NCI-H2196 (cell line): ENCODE data around the gene COL4A2.

ENCODE experiments used
- DNase-seq: peaks from one replicate; lab custom pipeline; 2025; ENCODE audit not compliant: unreplicated experiment; lab: John Stamatoyannopoulos, UW

Gene COL4A2

GRCh38 chr13:110468986-110469495 is 162.0 kb downstream of the COL4A2 start:
- DNase-seq: no peak

- DNase-seq: no peak
These were observed 162.5 kb downstream of the COL4A2 start for GRCh38 chr13:110469597-110469996.

DNA sequence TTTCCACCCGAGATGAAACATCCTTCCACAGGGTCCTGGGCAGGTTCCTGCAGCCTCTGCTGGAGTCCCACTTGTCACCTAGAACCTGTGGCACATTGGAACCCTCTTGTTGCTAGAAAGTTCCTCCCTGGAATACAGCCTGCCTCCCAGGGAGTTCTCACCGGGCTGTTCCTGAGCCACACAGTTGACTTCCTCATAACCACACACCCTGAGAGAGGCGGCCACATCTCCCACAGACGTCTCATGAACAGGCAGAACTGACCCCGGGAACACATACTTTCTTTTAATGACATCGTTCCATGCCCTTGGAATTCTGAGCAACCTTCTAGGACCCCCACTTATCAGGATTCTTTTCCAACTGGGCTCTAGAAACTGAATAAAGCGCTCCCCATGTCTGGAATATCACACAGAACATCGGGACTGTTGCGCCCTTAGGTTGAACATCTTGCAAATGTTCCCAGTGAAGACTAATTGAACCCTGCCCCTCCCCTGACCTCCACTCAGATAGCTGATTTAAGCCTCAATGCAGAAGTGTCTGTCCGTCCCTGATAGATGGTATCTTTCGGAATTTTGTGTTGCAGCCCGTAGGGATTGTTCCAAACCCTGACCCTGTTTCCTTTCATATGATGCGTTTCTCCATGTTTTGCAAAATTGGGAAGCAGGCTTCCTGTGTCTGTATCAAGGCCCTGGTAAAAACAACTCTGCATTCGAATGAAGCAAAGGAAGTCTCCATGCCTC is 163.4 kb downstream of the COL4A2 start:
- no peak for DNase-seq

- DNase-seq: no peak
These were observed 164.2 kb downstream of the COL4A2 start for GRCh38 chr13:110471156-110471832.

DNA sequence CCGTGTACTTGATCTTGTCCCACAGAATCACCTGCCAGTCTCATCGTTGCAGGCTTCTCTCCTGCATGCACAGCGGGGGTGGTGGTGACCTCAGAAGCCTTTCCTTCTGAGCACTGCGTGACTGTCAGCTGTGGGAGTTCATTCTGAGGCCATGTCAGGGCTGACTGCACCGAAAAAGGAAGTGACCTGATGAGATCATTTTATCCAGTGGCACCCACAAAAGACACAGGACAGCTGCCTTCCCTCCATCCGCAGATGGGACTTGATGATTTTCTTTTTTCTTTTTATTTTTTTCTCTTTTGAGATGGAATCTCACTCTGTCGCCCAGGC is 164.7 kb downstream of the COL4A2 start:
- no peak for DNase-seq

DNA sequence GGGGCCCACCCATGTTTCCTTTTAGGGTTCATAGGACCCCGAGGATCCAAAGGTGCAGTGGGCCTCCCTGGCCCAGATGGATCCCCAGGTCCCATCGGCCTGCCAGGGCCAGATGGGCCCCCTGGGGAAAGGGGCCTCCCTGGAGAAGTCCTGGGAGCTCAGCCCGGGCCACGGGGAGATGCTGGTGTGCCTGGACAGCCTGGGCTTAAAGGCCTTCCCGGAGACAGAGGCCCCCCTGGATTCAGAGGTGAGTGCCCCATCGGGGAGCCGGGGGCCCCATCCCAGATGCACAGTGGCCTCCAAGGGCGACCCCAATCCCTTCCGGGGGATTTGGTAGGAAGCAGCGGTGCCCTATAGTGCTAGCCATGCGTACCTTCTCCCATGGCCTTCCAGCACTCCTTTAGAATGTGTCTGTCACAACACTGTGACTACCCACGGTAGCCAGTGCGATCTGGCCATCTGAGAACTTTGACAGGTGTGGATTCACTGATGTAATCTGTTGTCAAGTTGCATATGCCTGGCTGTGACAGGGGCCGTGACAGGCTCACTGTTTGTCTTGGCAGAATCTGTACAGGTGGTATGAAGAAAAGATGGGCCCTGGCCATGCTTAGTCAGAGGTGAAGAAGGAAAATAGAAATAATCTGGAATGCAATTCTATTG is 165.9 kb downstream of the COL4A2 start:
- no peak for DNase-seq

DNA sequence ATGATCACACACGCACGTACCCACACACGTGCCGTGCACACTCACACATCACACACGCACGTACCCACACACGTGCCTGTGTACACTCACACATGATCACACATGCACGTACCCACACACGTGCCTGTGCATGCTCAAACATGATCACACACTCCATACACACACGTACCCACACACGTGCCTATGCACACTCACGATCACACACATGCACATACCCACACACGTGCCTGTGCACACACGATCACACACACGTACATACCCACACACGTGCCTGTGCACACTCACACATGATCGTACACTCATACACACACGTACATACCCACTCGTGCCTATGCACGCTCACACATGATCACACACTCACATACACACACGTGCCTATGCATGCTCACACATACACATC is 167.6 kb downstream of the COL4A2 start:
- DNase-seq: no peak

DNA sequence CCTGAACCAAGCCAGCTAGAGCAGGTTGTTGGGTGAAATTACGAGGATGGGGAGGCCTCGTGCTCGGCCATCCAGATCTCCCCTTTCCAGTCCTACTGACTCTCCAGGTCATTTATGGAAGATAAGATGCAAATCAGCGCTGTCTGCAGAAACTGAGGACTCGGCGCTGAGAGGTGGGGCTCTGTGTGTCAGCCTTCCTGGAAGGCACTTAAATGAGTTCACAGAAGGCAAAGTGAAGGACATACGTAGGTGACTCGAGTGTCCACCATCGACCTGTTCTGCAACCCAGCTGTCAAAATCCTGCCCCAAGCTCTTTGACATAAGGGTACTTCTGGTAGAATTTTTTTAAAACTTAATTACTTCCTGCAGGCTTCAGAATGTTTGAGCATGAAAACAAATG is 168.0 kb downstream of the COL4A2 start:
- DNase-seq: no peak

DNA sequence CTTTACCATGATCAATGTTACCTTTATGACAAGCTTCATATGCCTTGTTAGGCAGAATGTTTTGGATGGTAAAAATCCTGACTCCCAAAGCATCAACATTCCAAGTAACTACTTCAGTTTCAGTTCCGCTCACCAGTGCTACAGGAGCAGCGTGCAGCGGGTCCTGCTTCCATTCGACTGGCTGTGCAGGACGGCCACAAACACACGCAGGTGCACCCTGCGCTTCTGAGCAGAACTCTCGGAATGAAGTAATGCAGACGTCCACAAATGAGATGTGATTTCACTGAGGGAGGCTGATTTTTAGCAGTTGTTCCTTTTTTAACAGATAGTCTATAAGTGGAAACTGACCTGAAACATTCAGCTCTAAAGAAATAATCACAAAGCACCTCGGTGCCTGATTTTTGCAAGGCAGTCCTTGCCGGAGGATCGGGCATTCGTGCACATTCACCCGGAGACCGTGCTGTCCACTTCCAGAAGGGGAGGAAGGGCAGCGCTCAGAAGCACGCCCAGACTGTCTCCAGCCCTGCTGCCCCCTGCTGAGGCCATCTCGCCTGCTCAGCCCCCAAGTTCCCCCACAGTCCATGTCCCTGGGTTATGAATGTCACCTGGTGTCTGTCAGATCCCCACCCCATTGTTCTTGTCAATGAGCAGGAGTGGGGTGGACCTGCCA is 168.6 kb downstream of the COL4A2 start:
- DNase-seq: no peak

DNA sequence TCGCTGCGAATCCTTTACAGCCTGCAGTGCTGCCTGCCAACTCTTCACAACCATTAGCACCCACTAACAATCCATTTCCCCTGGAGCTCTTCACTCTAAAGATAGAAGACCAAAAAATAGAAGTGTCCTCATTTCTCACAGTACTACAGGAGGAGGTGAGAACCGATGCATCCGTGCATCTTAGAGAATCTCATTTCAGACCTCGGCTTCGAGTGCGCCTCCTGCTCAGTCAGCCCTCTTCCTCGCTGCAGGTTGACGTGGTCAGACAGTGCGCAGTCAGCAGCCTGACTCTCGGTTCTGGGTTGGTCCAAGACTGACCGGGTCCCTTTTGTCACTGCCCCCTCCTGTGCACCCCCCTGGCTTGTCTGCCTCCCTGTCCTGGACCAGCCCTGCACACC is 169.1 kb downstream of the COL4A2 start:
- DNase-seq: no peak

DNA sequence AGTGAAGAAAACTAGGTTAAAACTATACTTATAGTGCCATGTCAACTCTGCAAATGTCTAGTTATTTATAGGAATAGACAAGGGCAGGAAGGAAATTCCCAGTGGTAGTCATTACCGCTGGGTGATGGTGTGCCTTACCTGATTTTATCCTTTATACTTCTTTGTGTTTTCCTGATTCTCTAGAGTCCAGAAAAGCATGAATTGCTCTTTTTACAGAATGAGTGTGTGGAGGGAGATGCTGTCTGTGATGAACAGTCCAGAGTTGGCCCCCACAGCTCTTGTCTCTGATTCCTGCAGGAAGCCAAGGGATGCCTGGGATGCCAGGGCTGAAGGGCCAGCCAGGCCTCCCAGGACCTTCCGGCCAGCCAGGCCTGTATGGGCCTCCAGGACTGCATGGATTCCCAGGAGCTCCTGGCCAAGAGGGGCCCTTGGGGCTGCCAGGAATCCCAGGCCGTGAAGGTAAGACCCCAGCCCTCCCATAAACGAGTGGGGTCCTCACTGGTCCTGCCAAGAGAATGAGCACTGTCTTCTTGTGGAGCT is 170.7 kb downstream of the COL4A2 start:
- DNase-seq: no peak

DNA sequence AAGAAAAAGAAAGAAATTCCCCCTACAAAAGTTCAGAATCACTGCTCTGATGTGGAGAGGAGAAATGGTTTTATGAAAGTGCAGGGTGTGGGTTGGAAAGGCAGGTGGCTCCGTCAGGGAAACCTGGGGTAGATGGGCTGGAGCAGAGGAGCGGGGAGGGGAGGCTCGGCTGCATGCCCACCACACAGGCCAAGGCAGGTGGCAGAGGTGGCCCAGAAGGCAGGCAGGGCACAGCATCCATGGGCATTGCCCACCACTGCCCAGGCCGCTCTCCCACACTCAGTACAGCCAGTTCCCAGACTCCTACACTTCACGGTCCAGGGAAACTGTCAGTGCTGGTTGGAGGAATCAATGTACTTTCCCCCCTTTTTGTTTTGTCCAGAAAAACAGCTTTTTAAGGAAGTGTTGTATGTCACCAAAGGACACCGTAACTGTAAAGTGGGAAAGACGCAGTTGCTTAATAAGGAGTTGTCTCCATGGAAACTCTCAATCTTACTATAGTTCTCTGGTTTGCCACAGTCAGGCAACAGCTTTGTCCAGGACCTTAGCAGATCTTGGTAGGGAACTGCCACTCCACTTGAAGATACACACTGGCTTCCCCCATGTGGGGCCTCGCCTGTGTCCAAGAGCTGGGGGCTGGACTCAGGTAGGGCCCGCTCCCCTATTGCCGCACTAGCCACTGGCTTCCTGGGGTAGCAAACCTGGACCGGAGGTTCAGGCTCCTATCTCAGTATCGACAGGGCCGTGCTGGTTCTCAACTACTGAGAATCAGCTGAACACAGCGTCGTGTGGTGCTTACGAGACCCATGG is 171.5 kb downstream of the COL4A2 start:
- no peak for DNase-seq

DNA sequence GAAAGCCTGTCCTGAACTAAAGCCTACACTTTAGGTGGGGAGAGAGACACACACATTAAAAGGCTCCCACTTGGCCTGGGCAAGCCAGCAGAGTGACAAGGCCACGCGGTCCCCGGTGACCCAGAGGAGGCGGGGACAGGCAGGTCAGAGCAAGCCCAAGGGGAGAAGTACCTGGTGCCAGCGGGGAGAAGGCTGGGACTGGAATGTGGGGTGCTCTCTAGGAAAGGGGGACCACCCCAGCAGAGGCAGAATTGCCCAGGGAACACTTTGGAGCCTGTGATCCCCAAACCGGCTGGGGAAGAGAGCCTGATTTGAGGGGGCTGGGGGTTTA is 172.1 kb downstream of the COL4A2 start:
- no peak for DNase-seq

GRCh38 chr13:110479648-110480047 is 172.6 kb downstream of the COL4A2 start:
- DNase-seq: no peak

DNA sequence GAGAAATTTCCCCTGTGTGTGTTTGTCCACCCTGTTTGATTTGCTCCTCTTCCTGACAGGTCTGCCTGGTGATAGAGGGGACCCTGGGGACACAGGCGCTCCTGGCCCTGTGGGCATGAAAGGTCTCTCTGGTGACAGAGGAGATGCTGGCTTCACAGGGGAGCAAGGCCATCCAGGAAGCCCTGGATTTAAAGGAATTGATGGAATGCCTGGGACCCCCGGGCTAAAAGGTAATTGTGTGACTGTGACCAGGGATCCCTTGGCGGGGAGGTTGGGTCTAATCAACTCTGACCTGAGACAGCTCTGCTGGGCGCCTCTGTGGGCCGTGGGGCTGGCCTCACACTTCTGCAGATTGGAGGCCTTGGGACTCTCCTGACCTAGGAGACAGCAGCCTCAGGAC is 173.1 kb downstream of the COL4A2 start:
- DNase-seq: no peak

- DNase-seq: no peak
These were observed 176.4 kb downstream of the COL4A2 start for GRCh38 chr13:110483386-110483968.

- DNase-seq: no peak
These were observed 177.4 kb downstream of the COL4A2 start for GRCh38 chr13:110484290-110485048.

DNA sequence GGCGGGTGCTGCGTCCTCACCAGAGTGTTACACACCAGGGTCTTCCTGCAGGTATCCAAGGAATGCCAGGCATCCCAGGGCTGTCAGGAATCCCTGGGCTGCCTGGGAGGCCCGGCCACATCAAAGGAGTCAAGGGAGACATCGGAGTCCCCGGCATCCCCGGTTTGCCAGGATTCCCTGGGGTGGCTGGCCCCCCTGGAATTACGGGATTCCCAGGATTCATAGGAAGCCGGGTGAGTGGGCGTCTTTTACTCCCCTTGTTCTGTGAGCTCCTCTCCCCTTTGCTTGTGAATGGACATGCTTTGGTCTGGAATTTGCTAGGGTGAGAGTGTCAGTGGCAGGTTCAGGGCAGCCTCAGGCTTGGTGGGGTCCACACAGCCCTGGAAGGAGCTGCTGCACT is 178.5 kb downstream of the COL4A2 start:
- no peak for DNase-seq

- no peak for DNase-seq
These were observed 179.1 kb downstream of the COL4A2 start for GRCh38 chr13:110486061-110486715.
